Cardiac fibroblast (primary cell): Measurements from ENCODE around the gene PTPRU.

Experiments used
- DNase-seq, 2 donors: peaks; one replicate each; pipeline versions ENCODE4 v3.0.0 to v3.0.0-alpha.2; 2010; ENCODE audit warnings: low read depth in 2 of 2
- H3K4me3 ChIP-seq, 2 donors: replicated peaks in 1 of 2; 1 replicate in 1 of 2; 2 replicates in 1 of 2; pipeline ENCODE4 v1.5.1; 2011; ENCODE audit warnings: low read depth in 2 of 2, low read length in 2 of 2, mild to moderate bottlenecking in 2 of 2, moderate library complexity in 1 of 2
- TF ChIP-seq, protein P1 (sequence below): IDR thresholded peaks from one replicate; pipeline ENCODE4 v1.5.1; 2011; ENCODE audit warnings: low read depth, mild to moderate bottlenecking, low read length, inconsistent platforms

Gene PTPRU

DNA sequence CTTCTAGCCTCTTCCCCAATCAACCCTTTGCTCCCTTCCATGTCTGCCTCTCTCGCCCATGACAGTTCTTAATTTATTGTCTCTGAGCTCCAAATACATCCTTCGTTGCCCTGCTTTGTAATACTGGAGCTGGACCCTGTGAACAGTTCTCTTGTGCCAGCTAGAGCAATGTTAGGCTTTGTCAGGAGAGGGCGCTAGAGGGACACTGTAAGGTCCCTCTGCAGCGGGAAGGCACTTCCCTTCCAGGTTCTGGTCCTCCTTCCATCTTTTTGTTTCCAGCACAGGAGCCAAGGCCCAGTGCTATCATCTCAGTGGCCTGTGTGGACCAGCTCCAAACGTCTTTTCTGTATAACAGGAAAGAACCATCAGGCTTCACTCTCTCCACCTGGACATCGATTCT is 95.9 kb downstream of the PTPRU start:
- TF ChIP-seq, protein P1, sequence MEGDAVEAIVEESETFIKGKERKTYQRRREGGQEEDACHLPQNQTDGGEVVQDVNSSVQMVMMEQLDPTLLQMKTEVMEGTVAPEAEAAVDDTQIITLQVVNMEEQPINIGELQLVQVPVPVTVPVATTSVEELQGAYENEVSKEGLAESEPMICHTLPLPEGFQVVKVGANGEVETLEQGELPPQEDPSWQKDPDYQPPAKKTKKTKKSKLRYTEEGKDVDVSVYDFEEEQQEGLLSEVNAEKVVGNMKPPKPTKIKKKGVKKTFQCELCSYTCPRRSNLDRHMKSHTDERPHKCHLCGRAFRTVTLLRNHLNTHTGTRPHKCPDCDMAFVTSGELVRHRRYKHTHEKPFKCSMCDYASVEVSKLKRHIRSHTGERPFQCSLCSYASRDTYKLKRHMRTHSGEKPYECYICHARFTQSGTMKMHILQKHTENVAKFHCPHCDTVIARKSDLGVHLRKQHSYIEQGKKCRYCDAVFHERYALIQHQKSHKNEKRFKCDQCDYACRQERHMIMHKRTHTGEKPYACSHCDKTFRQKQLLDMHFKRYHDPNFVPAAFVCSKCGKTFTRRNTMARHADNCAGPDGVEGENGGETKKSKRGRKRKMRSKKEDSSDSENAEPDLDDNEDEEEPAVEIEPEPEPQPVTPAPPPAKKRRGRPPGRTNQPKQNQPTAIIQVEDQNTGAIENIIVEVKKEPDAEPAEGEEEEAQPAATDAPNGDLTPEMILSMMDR = peak; percentile 55

DNA sequence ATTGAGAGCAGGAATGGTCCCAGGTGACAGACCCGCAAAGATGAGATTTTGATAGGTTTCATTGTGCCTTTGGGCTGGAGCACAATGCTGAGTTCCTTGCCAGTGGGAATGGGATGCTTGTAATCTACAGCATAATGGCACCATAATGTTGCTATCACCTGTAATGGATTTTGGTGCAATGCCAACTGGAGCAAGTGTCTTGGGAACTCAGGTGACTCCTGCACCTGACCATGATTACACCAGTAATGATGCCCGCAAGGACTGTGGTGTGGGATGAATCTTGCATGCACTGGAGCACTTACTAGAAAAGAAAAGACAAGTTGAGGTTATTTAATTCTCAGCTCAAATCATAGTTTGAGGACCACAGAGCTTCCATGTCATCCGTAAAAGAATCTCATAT is 96.7 kb downstream of the PTPRU start:
- H3K4me3 ChIP-seq = no peak overlapping the region
- TF ChIP-seq, protein P1 = no peak
- no peak for DNase-seq

More for the DNA sequence above, 95.9 kb downstream of the PTPRU start:
- peak; percentile 36 to 55 for DNase-seq
- no peak overlapping the region for H3K4me3 ChIP-seq

DNA sequence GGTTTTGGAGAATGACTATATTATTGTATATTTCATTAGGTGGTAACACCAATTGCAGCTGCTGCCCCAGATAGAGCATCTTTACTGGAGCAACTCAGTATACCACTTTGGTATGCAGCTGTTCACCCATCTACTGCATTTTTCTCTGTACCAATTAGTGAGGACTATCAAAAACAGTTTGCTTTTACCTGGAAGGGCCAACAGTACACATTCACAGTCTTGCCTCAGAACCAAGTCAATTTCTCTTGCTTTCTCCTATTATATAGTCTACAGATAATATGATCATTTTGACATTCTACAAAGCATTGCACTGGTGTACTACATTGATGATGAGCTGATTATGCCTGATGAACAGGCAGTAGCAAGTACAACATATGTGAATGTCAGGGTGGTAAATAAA is 99.3 kb downstream of the PTPRU start:
- no peak for DNase-seq
- no peak overlapping the region for H3K4me3 ChIP-seq
- TF ChIP-seq, protein P1 = no peak

DNA sequence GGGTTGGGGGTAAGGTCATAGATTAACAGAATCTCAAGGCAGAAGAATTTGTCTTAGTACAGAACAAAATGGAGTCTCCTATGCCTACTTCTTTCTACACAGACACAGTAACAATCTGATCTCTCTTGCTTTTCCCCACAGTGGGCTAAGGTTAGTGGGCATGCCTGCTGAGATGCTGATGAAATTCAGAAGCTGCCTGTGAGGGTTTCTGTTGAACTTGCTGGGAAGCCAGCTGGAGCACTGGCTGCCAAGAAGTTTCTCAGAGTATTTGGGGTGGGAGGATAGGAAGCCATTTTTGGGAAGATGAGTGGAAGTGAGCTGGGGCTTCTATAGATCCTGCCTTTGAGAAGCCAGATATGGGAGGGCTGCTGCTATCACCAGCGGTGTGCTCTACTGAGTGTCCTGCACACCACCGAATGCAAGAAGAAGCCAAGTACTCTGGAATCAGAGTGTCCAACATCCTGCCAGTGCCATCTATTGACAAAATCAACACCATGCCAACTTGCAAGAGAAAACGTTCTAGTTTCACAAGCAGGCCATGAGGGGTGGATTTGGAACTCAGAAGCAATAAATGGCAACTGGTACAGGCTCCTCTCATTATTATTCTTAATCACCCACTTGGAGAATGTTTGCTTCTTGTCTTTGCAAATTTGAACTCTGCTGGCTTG is 102.7 kb downstream of the PTPRU start:
- H3K4me3 ChIP-seq = no peak overlapping the region
- peak; percentile 4 to 14 for DNase-seq
- TF ChIP-seq, protein P1 = no peak

DNA sequence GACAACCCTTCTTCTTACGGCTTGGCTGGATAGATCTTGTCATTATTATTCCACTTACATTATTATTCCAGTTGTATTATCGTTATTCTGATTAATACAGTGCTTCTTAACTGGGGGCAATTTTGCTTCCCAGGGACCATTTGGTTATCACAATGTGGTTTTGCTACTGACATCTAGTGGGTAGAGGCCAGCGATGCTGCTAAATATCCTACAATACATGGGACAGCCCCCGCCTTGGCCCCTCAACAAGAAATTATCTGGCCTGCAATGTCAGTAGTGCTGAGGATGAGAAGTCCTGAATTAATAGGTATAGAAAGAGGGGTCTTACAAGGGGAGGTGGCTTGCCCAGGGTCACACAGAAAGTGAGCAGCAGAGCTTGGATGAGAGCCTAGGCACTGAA is 105.6 kb downstream of the PTPRU start:
- peak in 1 of 2 donors; percentile 8 for DNase-seq
- TF ChIP-seq, protein P1 = no peak
- H3K4me3 ChIP-seq = no peak overlapping the region

DNA sequence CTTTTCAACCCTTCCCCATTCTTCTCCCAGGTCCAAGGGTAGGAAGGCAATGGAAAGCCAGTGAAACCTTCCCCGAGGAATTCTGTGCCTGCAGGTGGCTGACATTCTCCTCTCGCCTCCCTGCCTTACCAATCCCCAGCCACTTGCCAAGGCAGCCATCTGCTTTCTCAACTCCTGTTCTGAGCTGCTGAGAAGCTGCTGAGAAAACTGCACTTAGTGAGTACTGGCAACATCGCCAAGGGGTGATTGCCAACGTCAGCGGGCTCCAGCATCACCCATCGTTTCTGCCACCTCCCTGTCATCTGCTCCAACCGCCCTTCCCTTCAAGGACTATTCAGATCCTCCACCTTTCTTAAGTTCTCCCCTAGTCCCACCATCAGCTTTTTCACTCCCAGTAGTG is 106.0 kb downstream of the PTPRU start:
- no peak for DNase-seq
- H3K4me3 ChIP-seq = no peak overlapping the region
- TF ChIP-seq, protein P1 = no peak

DNA sequence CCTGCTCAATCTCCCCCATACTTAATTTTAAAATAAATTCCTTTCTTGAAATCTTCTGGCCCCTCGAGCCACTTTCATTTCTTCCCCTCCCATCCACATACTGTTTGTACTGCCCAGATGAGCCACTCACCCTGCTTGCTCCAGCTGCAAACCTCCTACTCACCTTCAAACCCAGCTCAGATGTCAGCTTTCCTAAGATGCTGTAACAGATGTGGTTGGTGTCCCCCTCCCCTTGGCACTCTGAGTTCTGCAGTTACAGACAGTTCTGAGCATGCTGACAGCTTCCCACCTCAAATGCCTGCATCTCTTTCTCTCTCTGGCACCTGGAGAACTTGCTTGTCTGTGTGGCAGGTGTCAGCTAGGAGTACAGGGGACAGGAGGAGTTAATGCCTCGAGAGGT is 106.7 kb downstream of the PTPRU start:
- no peak overlapping the region for H3K4me3 ChIP-seq
- TF ChIP-seq, protein P1 = no peak
- DNase-seq = no peak
